Measurements from ENCODE around the gene DLX4. TPM values are rescaled to one million over a fixed set of nuclear protein-coding genes. Genes with fewer than 3 reads are reported as not detected.

Gene DLX4
- total and polyA plus RNA-seq, 2 of the 4 experiments (the other 2 are of a cell fraction), result not detected

GRCh38 chr17:49987290-49987585 is 18.2 kb downstream of the DLX4 start:
- Histone ChIP-seq H3K27me3 (ENCODE audit: control insufficient read depth, insufficient read depth, low read length) (peaks cover 89% of the 10 kb centered on the region), H4K8ac (ENCODE audit: low read depth in 2 of 2, low read length in 2 of 2) (no peak overlapping the region), H3K9ac (ENCODE audit: low read depth, low read length) (no peak overlapping the region), H4K5ac (ENCODE audit: low read depth, low read length) (no peak overlapping the region), H2AK5ac (ENCODE audit: low read depth, low read length) (no peak overlapping the region), H4K91ac (ENCODE audit: insufficient read depth, low read depth, low read length) (no peak overlapping the region), H3K9me3 (ENCODE audit: control insufficient read depth, insufficient read depth, low read length) (peaks cover 3% of the 10 kb centered on the region; the same call in 1 of the 2 replicates), H3K36me3 (ENCODE audit: control insufficient read depth, insufficient read depth, low read length) (no peaks in the 10 kb centered on the region), H3K9me1 (ENCODE audit: insufficient read depth, low read length) (no peaks in the 10 kb centered on the region), H2BK120ac (ENCODE audit: low read depth, low read length) (no peak overlapping the region), H3K4ac (ENCODE audit: low read depth, low read length) (no peak overlapping the region), H2AFZ (replicated peaks; ENCODE audit: low read length, poor library complexity) (no peak overlapping the region), H2BK20ac (ENCODE audit: low read depth, low read length) (no peak overlapping the region), H3K18ac (ENCODE audit: low read depth, low read length) (no peak overlapping the region), H3K27ac (ENCODE audit: insufficient read depth, low read length) (no peak overlapping the region), H3K23ac (ENCODE audit: low read depth, low read length) (no peak overlapping the region), H3K4me1 (ENCODE audit: control insufficient read depth, insufficient read depth, low read length) (no peaks in the 10 kb centered on the region), H2BK5ac (ENCODE audit: low read depth, low read length, poor library complexity, severe bottlenecking) (no peak overlapping the region), H3K79me1 (ENCODE audit: low read depth in 1 of 2, low read length in 2 of 2) (no peaks in the 10 kb centered on the region), H3K4me2 (ENCODE audit: low read depth, low read length) (no peak overlapping the region), H3K4me3 (ENCODE audit: insufficient read depth, low read depth, low read length) (no peak overlapping the region), H3K14ac (replicated peaks; ENCODE audit: low read depth, low read length) (no peak overlapping the region), H4K20me1 (ENCODE audit: insufficient read depth, low read length) (no peaks in the 10 kb centered on the region), H2BK15ac (ENCODE audit: low read depth, low read length) (no peak overlapping the region), H2AK9ac (replicated peaks; ENCODE audit: low read depth, low read length, poor library complexity) (peak overlapping the region; percentile 23), H3K56ac (ENCODE audit: extremely low read depth, insufficient read depth, low read length) (no peak overlapping the region)
- intact Hi-C loops (cut with micrococcal nuclease) (no loop called here), dilution Hi-C loops (cut with HindIII; ENCODE audit: low sequenced_read_pairs, unreplicated experiment) (no loop called here), in situ Hi-C loops (cut with MboI; ENCODE audit: low sequenced_read_pairs) (no loop called here)
- ATAC-seq (ENCODE audit: low read depth) (no peak), DNase-seq (no peak)
- no TSS peak for BruUV-seq (replicated peaks)
- TF ChIP-seq, protein P1, sequence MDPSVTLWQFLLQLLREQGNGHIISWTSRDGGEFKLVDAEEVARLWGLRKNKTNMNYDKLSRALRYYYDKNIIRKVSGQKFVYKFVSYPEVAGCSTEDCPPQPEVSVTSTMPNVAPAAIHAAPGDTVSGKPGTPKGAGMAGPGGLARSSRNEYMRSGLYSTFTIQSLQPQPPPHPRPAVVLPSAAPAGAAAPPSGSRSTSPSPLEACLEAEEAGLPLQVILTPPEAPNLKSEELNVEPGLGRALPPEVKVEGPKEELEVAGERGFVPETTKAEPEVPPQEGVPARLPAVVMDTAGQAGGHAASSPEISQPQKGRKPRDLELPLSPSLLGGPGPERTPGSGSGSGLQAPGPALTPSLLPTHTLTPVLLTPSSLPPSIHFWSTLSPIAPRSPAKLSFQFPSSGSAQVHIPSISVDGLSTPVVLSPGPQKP (IDR thresholded peaks at IDR 0.05; ENCODE audit: borderline replicate concordance, low read depth, low read length), result no peak
- no peak for TF ChIP-seq FOS (IDR thresholded peaks at IDR 0.05; ENCODE audit: low read depth, low read length)
- no peak for TF ChIP-seq BHLHE40 (IDR thresholded peaks at IDR 0.05; ENCODE audit: low read depth, low read length)
- TF ChIP-seq, protein P2, sequence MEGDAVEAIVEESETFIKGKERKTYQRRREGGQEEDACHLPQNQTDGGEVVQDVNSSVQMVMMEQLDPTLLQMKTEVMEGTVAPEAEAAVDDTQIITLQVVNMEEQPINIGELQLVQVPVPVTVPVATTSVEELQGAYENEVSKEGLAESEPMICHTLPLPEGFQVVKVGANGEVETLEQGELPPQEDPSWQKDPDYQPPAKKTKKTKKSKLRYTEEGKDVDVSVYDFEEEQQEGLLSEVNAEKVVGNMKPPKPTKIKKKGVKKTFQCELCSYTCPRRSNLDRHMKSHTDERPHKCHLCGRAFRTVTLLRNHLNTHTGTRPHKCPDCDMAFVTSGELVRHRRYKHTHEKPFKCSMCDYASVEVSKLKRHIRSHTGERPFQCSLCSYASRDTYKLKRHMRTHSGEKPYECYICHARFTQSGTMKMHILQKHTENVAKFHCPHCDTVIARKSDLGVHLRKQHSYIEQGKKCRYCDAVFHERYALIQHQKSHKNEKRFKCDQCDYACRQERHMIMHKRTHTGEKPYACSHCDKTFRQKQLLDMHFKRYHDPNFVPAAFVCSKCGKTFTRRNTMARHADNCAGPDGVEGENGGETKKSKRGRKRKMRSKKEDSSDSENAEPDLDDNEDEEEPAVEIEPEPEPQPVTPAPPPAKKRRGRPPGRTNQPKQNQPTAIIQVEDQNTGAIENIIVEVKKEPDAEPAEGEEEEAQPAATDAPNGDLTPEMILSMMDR (conservative IDR thresholded peaks at IDR 0.05; ENCODE audit: low read depth, low read length), result no peak
- no peak for TF ChIP-seq CHD1 (IDR thresholded peaks at IDR 0.05; ENCODE audit: low read depth, low read length)
- TF ChIP-seq, protein P3, sequence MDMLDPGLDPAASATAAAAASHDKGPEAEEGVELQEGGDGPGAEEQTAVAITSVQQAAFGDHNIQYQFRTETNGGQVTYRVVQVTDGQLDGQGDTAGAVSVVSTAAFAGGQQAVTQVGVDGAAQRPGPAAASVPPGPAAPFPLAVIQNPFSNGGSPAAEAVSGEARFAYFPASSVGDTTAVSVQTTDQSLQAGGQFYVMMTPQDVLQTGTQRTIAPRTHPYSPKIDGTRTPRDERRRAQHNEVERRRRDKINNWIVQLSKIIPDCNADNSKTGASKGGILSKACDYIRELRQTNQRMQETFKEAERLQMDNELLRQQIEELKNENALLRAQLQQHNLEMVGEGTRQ (IDR thresholded peaks at IDR 0.05; ENCODE audit: low read depth, low read length), result no peak
- no peak for TF ChIP-seq RAD21 (IDR thresholded peaks at IDR 0.05; ENCODE audit: low read length)
- no peak for TF ChIP-seq NFE2L2 (IDR thresholded peaks at IDR 0.05; ENCODE audit: low read depth, low read length)
- no peak for TF ChIP-seq MXI1 (IDR thresholded peaks at IDR 0.05; ENCODE audit: borderline replicate concordance, low read depth, low read length)
- no peak for TF ChIP-seq POLR2A (IDR thresholded peaks at IDR 0.05; ENCODE audit: low read depth, low read length)
- TF ChIP-seq CEBPB (IDR thresholded peaks at IDR 0.05; ENCODE audit: low read depth, low read length), result no peak
- TF ChIP-seq SMC3 (IDR thresholded peaks at IDR 0.05; ENCODE audit: low read depth, low read length), result no peak
- no peak for TF ChIP-seq MAFK (IDR thresholded peaks at IDR 0.05; ENCODE audit: low read depth, low read length)
- TF ChIP-seq RFX5 (IDR thresholded peaks at IDR 0.05; ENCODE audit: low read depth, low read length), result no peak
- POLR2A ChIA-PET (ENCODE audit: unreplicated experiment), result no interaction called here
- WGBS, 2 experiments (ENCODE audit: extremely low coverage in 2 of 2, insufficient read length in 1 of 2), result no CpG with 5 or more reads among the region's 2 CpGs
- CTCF ChIA-PET, result no interaction called here

Measured in IMR-90 (cell line).